Ishikawa (cell line): ENCODE results near the gene DESI1.

ENCODE experiments used
- CEBPB ChIP-seq: IDR thresholded peaks from 2 replicates; pipeline ENCODE4 v1.6.1; 2012
- EGR1 ChIP-seq: IDR thresholded peaks from 2 replicates; pipeline ENCODE4 v1.6.1; 2012
- EP300 ChIP-seq: IDR thresholded peaks from 2 replicates; pipeline ENCODE4 v1.6.1; 2012; ENCODE audit warnings: borderline replicate concordance
- NFIC ChIP-seq: IDR thresholded peaks from 2 replicates; pipeline ENCODE4 v1.6.1; 2012
- RAD21 ChIP-seq: IDR thresholded peaks from 2 replicates; pipeline ENCODE4 v1.6.1; 2012; ENCODE audit warnings: low read depth
- YY1 ChIP-seq: IDR thresholded peaks from 2 replicates; pipeline ENCODE4 v1.6.1; 2012; ENCODE audit warnings: low read depth
- TF ChIP-seq, protein P1 (sequence below): IDR thresholded peaks from 2 replicates; pipeline ENCODE4 v1.6.1; 2012
- TF ChIP-seq, protein P2 (sequence below): IDR thresholded peaks from 2 replicates; pipeline ENCODE4 v1.6.1; 2012

DNA sequence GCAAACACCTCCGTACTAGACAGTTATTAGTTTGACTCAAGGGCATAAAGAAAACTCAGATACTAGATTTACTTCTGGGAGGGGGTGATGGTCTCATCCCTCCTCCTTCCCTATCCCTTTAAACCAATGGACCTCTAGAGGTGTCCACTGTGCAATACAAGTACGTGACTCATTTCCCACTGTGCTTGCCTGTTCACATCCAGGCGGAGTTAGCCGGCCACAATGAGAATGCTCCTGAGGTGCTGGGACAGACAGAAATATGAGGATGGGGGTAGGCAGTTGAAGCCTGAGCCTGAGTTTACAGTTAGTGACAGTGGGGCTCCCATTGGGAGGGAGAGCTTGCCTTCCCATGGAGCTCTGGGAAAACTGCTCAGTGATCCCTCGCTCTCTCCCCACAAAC is 22.8 kb downstream of the DESI1 start:
- TF ChIP-seq, protein P1, sequence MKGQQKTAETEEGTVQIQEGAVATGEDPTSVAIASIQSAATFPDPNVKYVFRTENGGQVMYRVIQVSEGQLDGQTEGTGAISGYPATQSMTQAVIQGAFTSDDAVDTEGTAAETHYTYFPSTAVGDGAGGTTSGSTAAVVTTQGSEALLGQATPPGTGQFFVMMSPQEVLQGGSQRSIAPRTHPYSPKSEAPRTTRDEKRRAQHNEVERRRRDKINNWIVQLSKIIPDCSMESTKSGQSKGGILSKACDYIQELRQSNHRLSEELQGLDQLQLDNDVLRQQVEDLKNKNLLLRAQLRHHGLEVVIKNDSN = no peak
- TF ChIP-seq, protein P2, sequence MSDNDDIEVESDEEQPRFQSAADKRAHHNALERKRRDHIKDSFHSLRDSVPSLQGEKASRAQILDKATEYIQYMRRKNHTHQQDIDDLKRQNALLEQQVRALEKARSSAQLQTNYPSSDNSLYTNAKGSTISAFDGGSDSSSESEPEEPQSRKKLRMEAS = no peak
- TF ChIP-seq NFIC (no peak), RAD21 (no peak), EP300 (no peak), CEBPB (no peak), EGR1 (no peak), YY1 (no peak)
